Fibroblast of the aortic adventitia (primary cell): Measurements from ENCODE around the gene NUMA1. TPM values are rescaled to one million over a fixed set of nuclear protein-coding genes. Genes with fewer than 3 reads are reported as not detected.

Experiments used
- DNase-seq: peaks from one replicate; pipeline ENCODE4 v3.0.0-alpha.2; 2010; ENCODE audit warnings: low read depth
- H3K4me3 ChIP-seq: 2 replicates; pipeline ENCODE4 v1.5.1; 2011; ENCODE audit warnings: low read depth, mild to moderate bottlenecking, control low read depth, low read length, moderate library complexity
- total RNA-seq: library from RNA; depleted of rRNA; stranded (reverse); fragments of >200 nt; gene quantifications from 2 replicates; pipeline ENCODE4 v1.2.3, GENCODE V29; 2012; ENCODE audit warnings: low replicate concordance
- TF ChIP-seq, protein P1 (sequence below): IDR thresholded peaks from 2 replicates; pipeline ENCODE4 v1.5.1; 2011; ENCODE audit warnings: mild to moderate bottlenecking, low read length, control low read depth, inconsistent platforms; ENCODE audit not compliant: insufficient read depth

Gene NUMA1
- total RNA-seq, 1 donor = 134 TPM

DNA sequence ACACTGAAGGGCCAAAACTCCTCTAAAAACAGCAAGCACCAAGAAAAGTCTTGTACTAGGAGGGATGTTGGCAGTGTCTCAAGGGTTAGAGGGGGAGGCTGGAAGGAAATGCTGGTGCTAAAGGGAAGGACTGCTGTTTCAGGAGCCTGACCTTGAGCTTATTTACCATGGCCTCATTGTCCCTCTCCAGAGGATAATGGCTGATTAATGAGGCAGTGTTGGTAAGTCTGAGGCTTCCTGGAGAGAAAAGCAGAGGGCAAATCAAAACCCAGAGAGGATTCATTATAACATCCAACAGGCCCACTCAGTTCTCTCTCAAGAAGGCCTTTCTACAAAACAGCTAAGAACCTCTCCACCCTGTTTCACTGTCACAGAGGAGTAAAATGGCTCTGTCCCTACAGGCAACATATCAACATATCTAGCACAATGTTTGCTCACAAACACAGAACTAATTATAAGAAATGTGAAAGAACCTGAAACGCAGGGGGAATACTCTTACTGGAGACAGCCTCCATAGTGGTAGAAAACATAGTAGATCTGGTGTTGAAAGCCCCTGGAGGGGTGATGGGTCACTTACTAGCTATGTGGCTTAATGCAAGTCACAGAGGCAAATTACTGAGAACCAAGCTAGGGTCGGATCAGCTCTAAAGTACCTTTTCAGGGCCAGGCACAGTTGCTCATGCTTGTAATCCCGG, 31.4 kb downstream of the NUMA1 start:
- no peak overlapping the region for H3K4me3 ChIP-seq
- no peak for DNase-seq
- TF ChIP-seq, protein P1, sequence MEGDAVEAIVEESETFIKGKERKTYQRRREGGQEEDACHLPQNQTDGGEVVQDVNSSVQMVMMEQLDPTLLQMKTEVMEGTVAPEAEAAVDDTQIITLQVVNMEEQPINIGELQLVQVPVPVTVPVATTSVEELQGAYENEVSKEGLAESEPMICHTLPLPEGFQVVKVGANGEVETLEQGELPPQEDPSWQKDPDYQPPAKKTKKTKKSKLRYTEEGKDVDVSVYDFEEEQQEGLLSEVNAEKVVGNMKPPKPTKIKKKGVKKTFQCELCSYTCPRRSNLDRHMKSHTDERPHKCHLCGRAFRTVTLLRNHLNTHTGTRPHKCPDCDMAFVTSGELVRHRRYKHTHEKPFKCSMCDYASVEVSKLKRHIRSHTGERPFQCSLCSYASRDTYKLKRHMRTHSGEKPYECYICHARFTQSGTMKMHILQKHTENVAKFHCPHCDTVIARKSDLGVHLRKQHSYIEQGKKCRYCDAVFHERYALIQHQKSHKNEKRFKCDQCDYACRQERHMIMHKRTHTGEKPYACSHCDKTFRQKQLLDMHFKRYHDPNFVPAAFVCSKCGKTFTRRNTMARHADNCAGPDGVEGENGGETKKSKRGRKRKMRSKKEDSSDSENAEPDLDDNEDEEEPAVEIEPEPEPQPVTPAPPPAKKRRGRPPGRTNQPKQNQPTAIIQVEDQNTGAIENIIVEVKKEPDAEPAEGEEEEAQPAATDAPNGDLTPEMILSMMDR = no peak

DNA sequence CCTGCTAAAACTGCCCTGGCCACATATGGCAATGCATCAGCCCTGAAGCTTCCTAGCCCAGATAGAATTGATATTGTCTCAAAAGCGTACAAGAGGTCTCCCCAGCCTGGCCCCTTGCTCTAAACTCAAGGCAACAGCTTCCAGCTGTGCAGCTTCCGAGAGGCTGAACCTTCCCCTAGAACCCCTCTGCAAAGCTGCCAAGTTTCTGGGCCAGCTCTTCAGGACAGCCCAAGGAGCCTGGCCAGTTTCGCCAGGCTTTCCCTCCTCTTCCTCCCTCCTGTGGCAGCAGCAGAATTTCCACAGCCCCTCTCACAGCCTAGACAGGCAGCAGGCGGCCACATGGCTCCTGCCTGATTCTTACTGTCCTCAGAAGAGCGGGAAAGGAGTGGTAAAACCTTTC, 34.5 kb downstream of the NUMA1 start:
- DNase-seq = no peak
- no peak overlapping the region for H3K4me3 ChIP-seq
- TF ChIP-seq, protein P1 = no peak

DNA sequence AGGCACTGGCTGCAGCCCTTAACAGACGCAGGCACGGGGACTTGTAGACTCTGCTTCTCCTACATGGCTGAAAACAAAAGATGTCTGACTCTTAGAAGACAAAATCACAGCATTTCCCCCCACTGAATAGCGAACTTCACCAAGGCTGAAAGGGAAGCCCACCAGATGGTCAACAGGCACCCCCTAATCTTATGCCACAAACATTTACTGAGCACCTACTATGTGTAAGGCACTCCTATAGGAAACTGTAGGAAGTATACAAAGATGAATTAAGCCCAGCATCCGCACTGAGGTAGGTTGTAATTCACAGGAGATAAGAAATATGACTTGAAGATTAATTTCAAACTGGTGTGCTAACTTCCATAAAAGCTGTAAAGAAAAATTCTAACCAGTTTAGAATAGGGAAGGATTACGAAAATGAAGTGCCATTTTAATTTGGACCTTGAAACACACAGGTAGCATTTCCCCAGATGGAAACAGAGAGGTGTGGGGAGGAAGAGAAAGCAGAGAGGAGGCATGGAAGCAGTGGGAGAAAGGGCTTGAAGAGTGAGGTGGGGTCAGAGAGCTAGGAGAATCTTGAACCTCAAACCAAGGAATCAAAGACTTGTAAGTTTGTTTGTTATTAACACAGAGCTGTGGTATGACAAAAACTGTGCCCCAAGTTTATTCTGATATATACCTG, 38.1 kb downstream of the NUMA1 start:
- no peak for DNase-seq
- H3K4me3 ChIP-seq = peak overlapping the region; percentile 91
- TF ChIP-seq, protein P1 = no peak

DNA sequence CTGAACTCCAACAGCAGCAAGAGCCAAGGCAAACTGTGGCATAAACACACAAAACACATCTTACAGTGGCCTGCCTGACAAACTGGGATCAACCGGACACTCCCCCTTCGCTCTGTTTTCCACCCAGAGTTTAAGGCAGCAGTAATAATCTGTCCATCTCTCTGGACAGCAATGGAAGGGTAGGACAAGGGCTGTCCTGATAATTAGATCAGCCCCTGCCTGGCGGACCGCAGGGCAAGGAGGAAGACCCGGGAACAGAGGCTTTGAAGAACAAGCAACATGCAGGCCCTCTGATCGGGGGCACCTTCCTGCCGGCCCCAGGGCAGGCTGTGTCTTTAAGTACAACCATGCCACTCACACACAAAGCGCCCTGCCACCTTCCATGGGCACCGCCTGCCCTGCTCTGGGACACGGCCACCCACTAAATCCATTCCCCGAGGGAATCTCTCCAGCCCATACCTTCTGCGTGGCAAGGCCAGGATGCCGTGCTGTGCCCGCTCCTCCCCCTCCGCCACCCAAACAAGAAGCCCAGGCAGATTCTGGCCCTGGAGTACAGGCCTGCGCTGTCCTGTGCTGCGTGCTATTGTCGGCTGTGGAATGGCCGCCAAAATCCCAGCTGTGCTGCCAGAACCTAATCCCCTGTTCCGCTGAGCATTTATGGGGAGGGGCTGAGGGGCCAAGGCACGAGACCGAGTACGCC, 38.8 kb downstream of the NUMA1 start:
- peak overlapping the region; percentile 91 for H3K4me3 ChIP-seq
- peak; percentile 81 for DNase-seq
- TF ChIP-seq, protein P1 = no peak

DNA sequence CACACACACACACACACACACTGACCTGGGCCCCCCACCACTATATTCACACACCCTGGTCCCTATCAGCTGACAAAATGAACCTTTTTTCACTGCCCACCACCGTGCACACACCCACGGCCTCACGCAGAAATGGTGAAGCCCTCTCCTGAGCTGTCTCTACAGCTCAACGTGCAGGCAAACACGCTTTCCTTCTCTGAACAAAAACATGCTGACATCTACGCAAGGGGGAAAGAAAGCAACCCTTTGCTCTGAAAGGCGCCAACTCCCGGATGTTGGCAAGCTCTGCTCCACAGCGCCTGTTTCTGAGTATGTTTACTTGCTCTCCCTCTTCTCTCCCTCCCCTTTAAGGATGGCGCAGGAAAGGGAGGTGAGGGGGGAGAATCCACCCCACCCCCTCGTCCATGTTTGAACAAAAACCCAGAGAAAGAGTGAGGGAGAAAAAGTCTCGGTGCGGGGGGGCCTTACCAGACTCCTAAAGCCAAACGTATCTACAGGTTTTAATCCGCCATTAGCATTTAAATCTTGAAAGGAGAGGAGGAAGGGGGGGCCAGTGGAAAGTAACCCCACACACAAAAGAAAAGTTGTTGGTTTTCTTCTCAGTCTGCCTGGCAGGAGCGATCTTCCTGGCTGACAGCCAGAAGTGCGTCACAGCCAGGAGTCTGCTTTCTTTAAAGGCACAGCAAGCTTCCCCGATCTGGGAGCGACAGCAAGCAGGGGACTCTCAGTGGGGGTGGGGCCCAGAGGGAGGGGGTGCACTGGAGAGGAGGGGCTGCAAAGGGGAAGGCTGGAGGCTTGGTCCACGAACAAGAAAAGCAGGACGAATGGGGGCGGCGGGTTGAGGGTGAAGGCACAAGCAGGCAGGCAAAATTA, 39.6 kb downstream of the NUMA1 start:
- H3K4me3 ChIP-seq = peak overlapping the region; percentile 91
- TF ChIP-seq, protein P1 = no peak
- peak; percentile 97 for DNase-seq

DNA sequence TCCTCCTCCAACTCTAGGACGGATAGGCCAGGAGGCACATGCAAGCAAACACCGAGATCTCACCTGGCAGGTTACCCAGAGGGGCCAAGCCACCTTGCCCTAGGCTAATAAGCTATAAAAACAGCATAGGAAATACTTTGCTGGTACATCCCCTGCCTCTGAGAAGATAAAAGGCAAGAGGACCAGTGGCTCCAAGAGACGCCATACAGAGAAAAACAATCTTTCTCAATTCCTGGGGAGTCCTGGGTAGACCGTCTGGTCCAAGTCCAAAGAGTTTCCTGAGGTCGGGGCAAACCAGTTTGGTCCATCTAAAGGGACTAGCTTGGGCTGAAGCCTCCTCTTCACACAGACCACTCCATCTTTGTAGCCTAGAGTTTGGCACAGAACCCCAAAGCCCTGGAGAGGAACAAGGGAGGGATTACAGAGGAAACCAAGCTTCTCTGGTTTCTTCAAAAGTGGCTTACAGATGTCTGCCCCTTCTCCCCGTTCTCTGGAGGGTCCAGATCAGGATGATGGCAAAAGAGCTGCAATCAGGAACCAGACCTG, 40.4 kb downstream of the NUMA1 start:
- DNase-seq = peak; percentile 13
- TF ChIP-seq, protein P1 = no peak
- peak overlapping the region; percentile 91 for H3K4me3 ChIP-seq
